HUES64 (cell line): ENCODE data around the gene TNFRSF14.

Experiments
- H3K27ac ChIP-seq: 2 replicates; pipeline ENCODE4 v1.7.0; 2013; ENCODE audit warnings: low read depth, low read length, inconsistent platforms
- H3K27me3 ChIP-seq: 2 replicates; pipeline ENCODE4 v1.6.1; 2013; ENCODE audit warnings: mild to moderate bottlenecking, low read length; ENCODE audit not compliant: insufficient read depth
- H3K36me3 ChIP-seq: 2 replicates; pipeline ENCODE4 v1.6.1; 2013; ENCODE audit warnings: mild to moderate bottlenecking, low read length; ENCODE audit not compliant: insufficient read depth
- H3K4me1 ChIP-seq: 2 replicates; pipeline ENCODE4 v1.6.1; 2013; ENCODE audit warnings: mild to moderate bottlenecking, low read length, moderate library complexity; ENCODE audit not compliant: insufficient read depth
- H3K4me3 ChIP-seq: 2 replicates; pipeline ENCODE4 v1.5.1; 2013; ENCODE audit warnings: mild to moderate bottlenecking, low read length, moderate library complexity
- H3K9ac ChIP-seq: 2 replicates; pipeline ENCODE4 v1.6.1; 2013; ENCODE audit warnings: mild to moderate bottlenecking, low read depth, low read length
- H3K9me3 ChIP-seq: 2 replicates; pipeline ENCODE4 v1.6.1; 2013; ENCODE audit warnings: low read depth, low read length; ENCODE audit not compliant: insufficient read depth
- WGBS: fragments of 150-250, 120-280 bp; methylation state at CpG from one replicate; pipeline ENCODE4 v1.1.7; 2013; ENCODE audit warnings: missing lambda C conversion rate; 5-methylcytosine and 5-hydroxymethylcytosine counted together

TNFRSF14 gene

DNA sequence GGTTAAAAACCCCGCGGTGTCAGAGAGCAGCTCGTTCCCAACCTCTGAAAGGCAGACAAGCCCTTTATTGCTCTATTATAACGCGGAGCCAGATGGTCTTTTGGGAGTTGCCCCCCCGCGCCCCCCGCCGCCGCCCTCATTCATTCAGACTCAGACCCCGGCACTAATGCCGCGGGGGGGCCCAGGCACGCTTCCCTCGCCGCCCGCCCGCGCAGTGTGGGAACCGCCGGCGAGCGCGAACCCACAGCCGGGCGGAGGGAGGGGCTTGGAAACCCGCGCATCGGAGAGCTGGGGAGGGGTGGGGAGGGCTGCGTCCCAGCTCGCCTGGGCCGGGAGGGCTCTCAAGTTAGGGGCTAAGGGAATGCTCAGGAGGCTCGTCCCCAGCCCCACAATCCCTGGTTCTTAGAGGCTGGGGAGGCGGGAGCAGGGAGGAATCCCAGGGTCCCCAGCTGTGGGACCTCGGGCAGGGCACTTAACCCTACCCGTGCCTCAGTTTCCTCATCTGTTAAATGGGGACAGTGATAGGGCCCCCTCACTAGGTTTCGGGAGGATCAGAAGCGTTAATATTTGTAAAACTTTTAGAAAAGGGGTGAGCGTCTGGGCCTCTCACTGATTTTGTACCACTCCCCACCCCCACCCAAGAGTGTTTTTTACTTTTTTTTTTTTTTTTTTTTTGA, 15.2 kb upstream of the TNFRSF14 start:
- no peak overlapping the region for H3K9ac ChIP-seq
- H3K4me1 ChIP-seq: peaks cover 25% of the 10 kb centered on the region
- H3K27me3 ChIP-seq: peaks cover 40% of the 10 kb centered on the region
- no peaks in the 10 kb centered on the region for H3K9me3 ChIP-seq
- H3K27ac ChIP-seq: no peak overlapping the region
- 11% methylated on average over 38 of the region's 39 CpGs for WGBS
- H3K36me3 ChIP-seq: no peaks in the 10 kb centered on the region
- peak overlapping the region; percentile 29; the same call in 1 of the 2 replicates for H3K4me3 ChIP-seq

GRCh38 chr1:2541619-2542245, 14.4 kb upstream of the TNFRSF14 start:
- 89% methylated on average over 25 of the region's 25 CpGs for WGBS
- H3K9me3 ChIP-seq: no peaks in the 10 kb centered on the region
- H3K36me3 ChIP-seq: no peaks in the 10 kb centered on the region
- no peak overlapping the region for H3K4me3 ChIP-seq
- no peak overlapping the region for H3K27ac ChIP-seq
- no peak overlapping the region for H3K9ac ChIP-seq
- peaks cover 34% of the 10 kb centered on the region for H3K27me3 ChIP-seq
- peaks cover 25% of the 10 kb centered on the region for H3K4me1 ChIP-seq

GRCh38 chr1:2542246-2542915, 13.8 kb upstream of the TNFRSF14 start:
- Histone ChIP-seq H3K4me1 (peaks cover 27% of the 10 kb centered on the region), H3K36me3 (no peaks in the 10 kb centered on the region), H3K27ac (no peak overlapping the region), H3K4me3 (no peak overlapping the region), H3K9me3 (no peaks in the 10 kb centered on the region), H3K9ac (no peak overlapping the region), H3K27me3 (peaks cover 30% of the 10 kb centered on the region)
- 80% methylated on average over 11 of the region's 11 CpGs for WGBS

GRCh38 chr1:2543543-2544092, 12.6 kb upstream of the TNFRSF14 start:
- H3K9ac ChIP-seq: peak overlapping the region; percentile 20; the same call in 1 of the 2 replicates
- H3K4me1 ChIP-seq: peaks cover 33% of the 10 kb centered on the region
- H3K27me3 ChIP-seq: peaks cover 24% of the 10 kb centered on the region
- no peak overlapping the region for H3K27ac ChIP-seq
- H3K4me3 ChIP-seq: no peak overlapping the region
- H3K36me3 ChIP-seq: no peaks in the 10 kb centered on the region
- no peaks in the 10 kb centered on the region for H3K9me3 ChIP-seq
- WGBS: 38% methylated on average over 25 of the region's 26 CpGs

- H3K27me3 ChIP-seq: peaks cover 21% of the 10 kb centered on the region
- WGBS: 80% methylated on average over 26 of the region's 26 CpGs
- H3K27ac ChIP-seq: no peak overlapping the region
- H3K9ac ChIP-seq: peak overlapping the region; percentile 20; the same call in 1 of the 2 replicates
- H3K4me1 ChIP-seq: peaks cover 38% of the 10 kb centered on the region
- H3K9me3 ChIP-seq: no peaks in the 10 kb centered on the region
- H3K4me3 ChIP-seq: no peak overlapping the region
- H3K36me3 ChIP-seq: no peaks in the 10 kb centered on the region
These were observed 11.9 kb upstream of the TNFRSF14 start for GRCh38 chr1:2544093-2544874.

DNA sequence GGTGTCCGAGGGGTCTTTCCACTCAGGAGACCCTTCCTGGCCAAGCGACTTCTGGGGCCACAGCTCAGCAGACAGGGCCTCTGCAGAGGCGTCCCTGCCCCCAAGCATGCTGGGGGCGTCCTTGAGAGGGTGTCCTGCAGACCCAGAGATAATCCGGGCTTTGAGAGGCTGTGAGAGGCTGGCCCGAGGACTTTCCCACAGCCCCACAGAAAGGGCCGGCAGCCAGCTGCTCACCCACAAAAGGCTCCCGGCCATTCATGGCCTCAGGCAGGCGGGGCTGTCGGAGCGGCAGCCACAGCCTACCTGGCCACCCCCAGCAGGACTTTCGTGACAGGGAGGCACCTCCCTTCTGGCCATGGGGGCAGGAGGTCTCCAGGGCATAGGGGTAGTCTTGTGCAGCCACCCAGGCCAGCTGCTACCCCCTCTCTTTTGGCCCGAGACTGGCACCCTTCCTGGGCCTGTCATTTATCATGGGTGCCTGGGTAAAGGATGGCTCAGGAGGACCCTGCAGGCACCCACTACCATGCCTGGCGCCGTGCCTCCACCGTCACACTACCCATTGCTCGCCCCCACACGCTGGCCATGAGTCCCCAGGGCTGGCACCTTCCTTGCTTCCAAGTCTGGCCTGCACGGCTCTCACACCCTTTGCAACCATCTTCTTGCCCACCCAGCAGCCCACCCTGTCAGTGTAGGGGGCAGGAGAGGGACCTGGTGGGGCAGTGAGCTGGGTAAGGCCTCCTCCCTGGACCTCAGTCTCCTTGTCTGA, 11.1 kb upstream of the TNFRSF14 start:
- Histone ChIP-seq H3K9me3 (no peaks in the 10 kb centered on the region), H3K4me3 (no peak overlapping the region), H3K9ac (no peak overlapping the region), H3K27ac (no peak overlapping the region), H3K27me3 (peaks cover 21% of the 10 kb centered on the region), H3K4me1 (peaks cover 38% of the 10 kb centered on the region), H3K36me3 (no peaks in the 10 kb centered on the region)
- WGBS: 78% methylated on average over 19 of the region's 19 CpGs

DNA sequence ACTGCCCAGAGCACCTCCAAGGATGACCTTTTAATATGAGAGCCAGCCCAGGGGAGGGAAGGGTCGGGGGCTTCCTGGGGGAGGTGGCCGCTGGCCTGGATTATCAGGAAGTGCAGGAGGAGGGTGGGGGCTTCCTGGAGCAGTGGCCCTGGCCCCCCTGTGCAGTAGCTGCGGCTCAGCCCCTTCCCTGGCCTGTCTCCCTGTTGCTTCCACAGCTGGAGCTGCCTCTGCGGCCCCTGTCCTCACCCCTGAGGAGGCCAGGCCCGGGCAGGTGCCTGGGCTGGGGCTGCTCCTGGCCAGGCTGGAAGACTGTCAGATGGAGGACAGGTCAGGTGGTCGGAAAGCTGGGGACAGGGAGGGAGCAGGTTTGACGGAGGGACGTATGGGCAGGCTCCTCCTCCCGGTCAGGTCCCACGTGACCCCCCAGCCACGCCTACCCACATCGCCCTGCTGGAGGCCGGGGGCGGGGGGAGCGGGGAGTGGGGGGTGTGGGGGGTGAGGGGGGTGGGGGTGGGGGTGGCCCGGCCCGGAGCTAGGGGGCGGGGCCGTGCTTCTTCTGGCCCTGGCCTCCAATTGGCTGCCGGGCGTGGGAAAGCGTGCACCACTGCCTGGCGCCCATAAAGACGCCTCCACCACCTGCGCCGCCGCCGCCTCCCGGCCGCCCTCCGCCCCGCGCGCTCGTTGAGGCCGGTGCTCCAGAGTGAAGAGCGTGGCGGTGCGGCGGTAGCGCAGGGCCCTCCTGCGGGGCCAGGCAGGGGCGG, 10.2 kb upstream of the TNFRSF14 start:
- WGBS: 2% methylated on average over 34 of the region's 43 CpGs
- Histone ChIP-seq H3K4me1 (peaks cover 38% of the 10 kb centered on the region), H3K9ac (peak overlapping the region; percentile 67; the same call in 1 of the 2 replicates)

GRCh38 chr1:2546515-2547209, 9.5 kb upstream of the TNFRSF14 start:
- Histone ChIP-seq H3K4me1 (peaks cover 38% of the 10 kb centered on the region), H3K9ac (peak overlapping the region; percentile 67), H3K27ac (peak overlapping the region; percentile 79; the same call in 1 of the 2 replicates), H3K4me3 (peak overlapping the region; percentile 66), H3K27me3 (peaks cover 13% of the 10 kb centered on the region; the same call in 1 of the 2 replicates), H3K36me3 (no peaks in the 10 kb centered on the region), H3K9me3 (no peaks in the 10 kb centered on the region)
- WGBS: under 1% methylated on average over 52 of the region's 52 CpGs

More for the DNA sequence above, 10.2 kb upstream of the TNFRSF14 start:
- H3K4me3 ChIP-seq: peak overlapping the region; percentile 66
- H3K27me3 ChIP-seq: peaks cover 16% of the 10 kb centered on the region; the same call in 1 of the 2 replicates
- H3K36me3 ChIP-seq: no peaks in the 10 kb centered on the region
- no peaks in the 10 kb centered on the region for H3K9me3 ChIP-seq
- H3K27ac ChIP-seq: peak overlapping the region; percentile 79; the same call in 1 of the 2 replicates
